Activated CD4-positive, alpha-beta T cell treated with anti-CD3 and anti-CD28 coated beads for 36 hours (primary cell): ENCODE data around the gene RET. TPM values are rescaled to one million over a fixed set of nuclear protein-coding genes. Genes with fewer than 3 reads are reported as not detected.

Source experiments
- ATAC-seq: fragments of 200-7000 bp; cut with Tn5 transposase; one replicate; pipeline ENCODE4 v1.10.0; 2021; ENCODE audit warnings: mild to moderate bottlenecking, moderate library complexity
- CTCF ChIA-PET: fragments of 350-600 bp; sonication (Branson Sonifier 250); formaldehyde crosslinking; loops from one replicate; lab custom pipeline; 2021; ENCODE audit warnings: antibody characterized with exemption; lab: Charles Lee
- POLR2A ChIA-PET: fragments of 350-600 bp; sonication (Branson Sonifier 250); formaldehyde crosslinking; loops from one replicate; lab custom pipeline; 2021; ENCODE audit warnings: antibody characterized with exemption, inconsistent platforms; lab: Charles Lee
- DNase-seq: peaks from one replicate; pipeline ENCODE4 v3.0.0-alpha.2; 2020
- H3K27ac Mint-ChIP-seq: one replicate; pipeline ENCODE4 v1.8.0; 2021; ENCODE audit warnings: mixed read lengths
- H3K27me3 Mint-ChIP-seq: one replicate; pipeline ENCODE4 v1.8.0; 2021; ENCODE audit warnings: mixed read lengths
- H3K36me3 Mint-ChIP-seq: one replicate; pipeline ENCODE4 v1.8.0; 2021; ENCODE audit warnings: low read depth, mixed read lengths
- H3K4me1 Mint-ChIP-seq: one replicate; pipeline ENCODE4 v1.8.0; 2021; ENCODE audit warnings: mixed read lengths
- H3K4me3 Mint-ChIP-seq: one replicate; pipeline ENCODE4 v1.8.0; 2021; ENCODE audit warnings: mild to moderate bottlenecking, moderate library complexity, mixed read lengths
- H3K9me3 Mint-ChIP-seq: one replicate; pipeline ENCODE4 v1.8.0; 2021; ENCODE audit warnings: low read depth, mixed read lengths
- intact Hi-C, 2 experiments: fragments of 100-400 bp; cut with DNase I in 1 of 2; cut with micrococcal nuclease in 1 of 2; formaldehyde crosslinking; loops; one replicate each; pipeline versions ENCODE4 v1.14.2 to v1.15.1; 2022 to 2024; cut with DNase I, micrococcal nuclease
- total RNA-seq, 2 experiments: library from RNA; stranded (reverse); gene quantifications; one replicate each; pipeline ENCODE4 v1.2.3, GENCODE V29; 2021

RET gene
- total RNA-seq, 2 experiments from 2014 or later, result 0.19 to 0.32 TPM

- Mint-ChIP-seq H3K36me3 (no peaks in the 10 kb centered on the region), H3K4me3 (no peak overlapping the region), H3K27me3 (peaks cover 9% of the 10 kb centered on the region), H3K27ac (no peak overlapping the region), H3K4me1 (no peaks in the 10 kb centered on the region), H3K9me3 (no peaks in the 10 kb centered on the region)
- DNase-seq, result no peak
- ChIA-PET POLR2A (no interaction called here), CTCF (no interaction called here)
- intact Hi-C loops, result no loop called here
- ATAC-seq, result no peak
Measured at GRCh38 chr10:43057831-43058340, 19.0 kb upstream of the RET start.

GRCh38 chr10:43058716-43059335, 18.0 kb upstream of the RET start:
- intact Hi-C loops, result no loop called here
- no peak for DNase-seq
- no peaks in the 10 kb centered on the region for H3K9me3 Mint-ChIP-seq
- ChIA-PET CTCF (interaction anchor here (0.6 kb wide), 1 partner anchor 35 kb away, joined by 3 read pairs; no protein-coding TSS in a partner anchor), POLR2A (no interaction called here)
- H3K4me1 Mint-ChIP-seq, result no peaks in the 10 kb centered on the region
- no peaks in the 10 kb centered on the region for H3K36me3 Mint-ChIP-seq
- peaks cover 7% of the 10 kb centered on the region for H3K27me3 Mint-ChIP-seq
- no peak for ATAC-seq
- H3K27ac Mint-ChIP-seq, result no peak overlapping the region
- no peak overlapping the region for H3K4me3 Mint-ChIP-seq

- no peaks in the 10 kb centered on the region for H3K9me3 Mint-ChIP-seq
- ATAC-seq, result no peak
- POLR2A ChIA-PET, result no interaction called here
Measured at GRCh38 chr10:43059336-43059720, 17.5 kb upstream of the RET start.

GRCh38 chr10:43059828-43060227, 17.0 kb upstream of the RET start:
- intact Hi-C loops, result no loop called here

More at GRCh38 chr10:43059336-43059720, 17.5 kb upstream of the RET start:
- no peak for DNase-seq
- no peaks in the 10 kb centered on the region for H3K4me1 Mint-ChIP-seq
- CTCF ChIA-PET, result no interaction called here
- intact Hi-C loops, result no loop called here
- no peak overlapping the region for H3K27ac Mint-ChIP-seq
- H3K36me3 Mint-ChIP-seq, result no peaks in the 10 kb centered on the region
- H3K4me3 Mint-ChIP-seq, result no peak overlapping the region
- peaks cover 7% of the 10 kb centered on the region for H3K27me3 Mint-ChIP-seq

DNA sequence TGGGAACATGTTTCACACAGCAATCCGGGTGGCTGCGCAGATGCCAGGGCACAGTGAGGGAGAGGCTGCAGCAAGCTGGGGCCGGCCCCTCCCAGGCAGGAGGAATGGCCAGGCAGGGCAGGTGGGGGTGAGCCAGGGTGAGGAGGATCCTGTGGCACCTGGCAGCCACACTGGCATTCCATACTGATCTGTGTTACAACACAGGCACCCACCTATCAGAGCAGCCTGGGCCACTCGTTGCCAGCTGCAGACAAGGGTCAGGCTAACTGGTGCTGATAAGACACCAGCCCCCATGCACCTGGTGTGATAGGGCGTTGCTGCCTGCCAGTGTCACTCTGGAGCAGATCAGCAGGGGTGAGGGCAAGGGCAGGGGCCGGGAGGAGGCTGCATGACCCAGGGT, 16.6 kb upstream of the RET start:
- Mint-ChIP-seq H3K9me3 (no peaks in the 10 kb centered on the region), H3K4me3 (no peak overlapping the region), H3K36me3 (no peaks in the 10 kb centered on the region), H3K27ac (no peak overlapping the region), H3K27me3 (peaks cover 7% of the 10 kb centered on the region), H3K4me1 (no peaks in the 10 kb centered on the region)
- intact Hi-C loops, result no loop called here
- DNase-seq (no peak), ATAC-seq (no peak)
- ChIA-PET CTCF (interaction anchor here (0.7 kb wide), 1 partner anchor 253 kb away, joined by 3 read pairs; no protein-coding TSS in a partner anchor), POLR2A (no interaction called here)

More at GRCh38 chr10:43059828-43060227, 17.0 kb upstream of the RET start:
- DNase-seq (no peak), ATAC-seq (no peak)
- H3K4me3 Mint-ChIP-seq, result no peak overlapping the region
- H3K4me1 Mint-ChIP-seq, result no peaks in the 10 kb centered on the region
- ChIA-PET POLR2A (no interaction called here), CTCF (interaction anchor here (0.7 kb wide), 1 partner anchor 254 kb away, joined by 3 read pairs; no protein-coding TSS in a partner anchor)
- H3K36me3 Mint-ChIP-seq, result no peaks in the 10 kb centered on the region
- peaks cover 7% of the 10 kb centered on the region for H3K27me3 Mint-ChIP-seq
- H3K27ac Mint-ChIP-seq, result no peak overlapping the region
- H3K9me3 Mint-ChIP-seq, result no peaks in the 10 kb centered on the region

GRCh38 chr10:43061331-43061730, 15.5 kb upstream of the RET start:
- no peak for ATAC-seq
- Mint-ChIP-seq H3K36me3 (no peaks in the 10 kb centered on the region), H3K4me1 (no peaks in the 10 kb centered on the region), H3K27me3 (peaks cover 7% of the 10 kb centered on the region), H3K4me3 (no peak overlapping the region), H3K9me3 (no peaks in the 10 kb centered on the region), H3K27ac (no peak overlapping the region)
- CTCF ChIA-PET, result no interaction called here
- POLR2A ChIA-PET, result no interaction called here
- intact Hi-C loops, result no loop called here
- DNase-seq, result no peak

GRCh38 chr10:43061760-43062159, 15.1 kb upstream of the RET start:
- Mint-ChIP-seq H3K4me3 (no peak overlapping the region), H3K27me3 (peaks cover 7% of the 10 kb centered on the region), H3K36me3 (no peaks in the 10 kb centered on the region), H3K27ac (no peak overlapping the region), H3K9me3 (no peaks in the 10 kb centered on the region), H3K4me1 (no peaks in the 10 kb centered on the region)
- intact Hi-C loops, result no loop called here
- ChIA-PET POLR2A (no interaction called here), CTCF (no interaction called here)
- DNase-seq (no peak), ATAC-seq (no peak)

- Mint-ChIP-seq H3K27ac (no peak overlapping the region), H3K4me1 (no peaks in the 10 kb centered on the region), H3K9me3 (no peaks in the 10 kb centered on the region), H3K36me3 (no peaks in the 10 kb centered on the region), H3K27me3 (peaks cover 5% of the 10 kb centered on the region), H3K4me3 (no peak overlapping the region)
- DNase-seq (no peak), ATAC-seq (no peak)
- ChIA-PET POLR2A (no interaction called here), CTCF (no interaction called here)
- intact Hi-C loops, result no loop called here
Measured at GRCh38 chr10:43062402-43063160, 14.3 kb upstream of the RET start.

- DNase-seq (no peak), ATAC-seq (no peak)
- no peaks in the 10 kb centered on the region for H3K36me3 Mint-ChIP-seq
- H3K27me3 Mint-ChIP-seq, result no peaks in the 10 kb centered on the region
- ChIA-PET POLR2A (no interaction called here), CTCF (interaction anchor here (0.5 kb wide), 1 partner anchor 409 kb away, joined by 3 read pairs; no protein-coding TSS in a partner anchor)
- intact Hi-C loops, result no loop called here
- H3K9me3 Mint-ChIP-seq, result no peaks in the 10 kb centered on the region
- no peak overlapping the region for H3K27ac Mint-ChIP-seq
- no peaks in the 10 kb centered on the region for H3K4me1 Mint-ChIP-seq
- no peak overlapping the region for H3K4me3 Mint-ChIP-seq
Measured at GRCh38 chr10:43064331-43065075, 12.4 kb upstream of the RET start.

DNA sequence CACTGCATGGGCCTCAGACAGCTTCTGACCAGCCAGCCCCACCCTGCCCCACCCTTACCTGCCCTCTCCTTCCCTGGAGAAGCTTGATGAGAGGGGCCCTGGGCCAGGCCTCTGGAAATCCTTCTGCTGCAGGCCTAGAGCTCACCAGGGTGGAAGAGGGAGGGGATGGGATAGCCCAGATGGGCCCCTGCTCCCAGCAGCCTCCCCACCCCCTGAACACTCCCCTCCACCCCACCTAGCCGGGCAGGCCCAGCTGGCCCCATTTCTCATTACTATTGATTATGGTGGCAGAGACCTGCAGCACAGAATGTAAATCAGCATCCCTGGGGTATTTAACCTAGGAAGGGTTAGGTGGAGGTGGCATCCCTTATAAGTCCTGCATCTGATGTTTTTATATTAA, 11.6 kb upstream of the RET start:
- ChIA-PET POLR2A (no interaction called here), CTCF (no interaction called here)
- Mint-ChIP-seq H3K4me1 (no peaks in the 10 kb centered on the region), H3K9me3 (no peaks in the 10 kb centered on the region), H3K27ac (no peak overlapping the region), H3K4me3 (no peak overlapping the region), H3K36me3 (no peaks in the 10 kb centered on the region), H3K27me3 (no peaks in the 10 kb centered on the region)
- intact Hi-C loops, result no loop called here
- DNase-seq (no peak), ATAC-seq (no peak)

- Mint-ChIP-seq H3K36me3 (no peaks in the 10 kb centered on the region), H3K4me1 (no peaks in the 10 kb centered on the region)
Measured at GRCh38 chr10:43065761-43066160, 11.1 kb upstream of the RET start.

More at GRCh38 chr10:43065761-43066160, 11.1 kb upstream of the RET start:
- Mint-ChIP-seq H3K4me3 (no peak overlapping the region), H3K27me3 (no peaks in the 10 kb centered on the region), H3K27ac (no peak overlapping the region), H3K9me3 (no peaks in the 10 kb centered on the region)
- POLR2A ChIA-PET, result no interaction called here
- ATAC-seq, result no peak
- CTCF ChIA-PET, result no interaction called here
- no peak for DNase-seq
- intact Hi-C loops, result no loop called here
